ENCODE measurements around the gene SRL.

- TF ChIP-seq, protein P1, sequence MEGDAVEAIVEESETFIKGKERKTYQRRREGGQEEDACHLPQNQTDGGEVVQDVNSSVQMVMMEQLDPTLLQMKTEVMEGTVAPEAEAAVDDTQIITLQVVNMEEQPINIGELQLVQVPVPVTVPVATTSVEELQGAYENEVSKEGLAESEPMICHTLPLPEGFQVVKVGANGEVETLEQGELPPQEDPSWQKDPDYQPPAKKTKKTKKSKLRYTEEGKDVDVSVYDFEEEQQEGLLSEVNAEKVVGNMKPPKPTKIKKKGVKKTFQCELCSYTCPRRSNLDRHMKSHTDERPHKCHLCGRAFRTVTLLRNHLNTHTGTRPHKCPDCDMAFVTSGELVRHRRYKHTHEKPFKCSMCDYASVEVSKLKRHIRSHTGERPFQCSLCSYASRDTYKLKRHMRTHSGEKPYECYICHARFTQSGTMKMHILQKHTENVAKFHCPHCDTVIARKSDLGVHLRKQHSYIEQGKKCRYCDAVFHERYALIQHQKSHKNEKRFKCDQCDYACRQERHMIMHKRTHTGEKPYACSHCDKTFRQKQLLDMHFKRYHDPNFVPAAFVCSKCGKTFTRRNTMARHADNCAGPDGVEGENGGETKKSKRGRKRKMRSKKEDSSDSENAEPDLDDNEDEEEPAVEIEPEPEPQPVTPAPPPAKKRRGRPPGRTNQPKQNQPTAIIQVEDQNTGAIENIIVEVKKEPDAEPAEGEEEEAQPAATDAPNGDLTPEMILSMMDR (IDR thresholded peaks at IDR 0.05), result no peak
- TF ChIP-seq POLR2AphosphoS5 (IDR thresholded peaks at IDR 0.05), result no peak
Observed at GRCh38 chr16:4277987-4278513, 36.2 kb upstream of the SRL start.

Data from sigmoid colon (tissue), 4 donors.